ENCODE results near the gene PIAS1.
A peak's percentile ranks its signal among the peaks of the same experiment; 100 is the strongest.
"Not testable (repeated sequence)": the region's sequence is repeated elsewhere in the genome, so short reads cannot be mapped to it uniquely, and the experiment has no call there.

Gene PIAS1

GRCh38 chr15:68056097-68056865 is 2.2 kb downstream of the PIAS1 start:
- H3K4me3 ChIP-seq (ENCODE audit: low read depth, low read length) = peak overlapping the region; percentile 91
- TF ChIP-seq CTCF (IDR thresholded peaks at IDR 0.05; ENCODE audit: borderline replicate concordance, insufficient read depth, low read depth, low read length) = no peak

GRCh38 chr15:68057034-68057433 is 2.9 kb downstream of the PIAS1 start:
- H3K4me3 ChIP-seq (ENCODE audit: low read depth, low read length) = no peak overlapping the region

GRCh38 chr15:68057758-68058157 is 3.6 kb downstream of the PIAS1 start:
- no peak for TF ChIP-seq CTCF (IDR thresholded peaks at IDR 0.05; ENCODE audit: borderline replicate concordance, insufficient read depth, low read depth, low read length)
- no peak overlapping the region for H3K4me3 ChIP-seq (ENCODE audit: low read depth, low read length)

More at GRCh38 chr15:68057034-68057433, 2.9 kb downstream of the PIAS1 start:
- no peak for TF ChIP-seq CTCF (IDR thresholded peaks at IDR 0.05; ENCODE audit: borderline replicate concordance, insufficient read depth, low read depth, low read length)

GRCh38 chr15:68058970-68059369 is 4.9 kb downstream of the PIAS1 start:
- H3K4me3 ChIP-seq (ENCODE audit: low read depth, low read length) = not testable (repeated sequence)

- no peak overlapping the region for H3K4me3 ChIP-seq (ENCODE audit: low read depth, low read length)
- TF ChIP-seq CTCF (IDR thresholded peaks at IDR 0.05; ENCODE audit: borderline replicate concordance, insufficient read depth, low read depth, low read length) = no peak
Observed at GRCh38 chr15:68059630-68060029, 5.5 kb downstream of the PIAS1 start.

- H3K4me3 ChIP-seq (ENCODE audit: low read depth, low read length) = no peak overlapping the region
- no peak for TF ChIP-seq CTCF (IDR thresholded peaks at IDR 0.05; ENCODE audit: borderline replicate concordance, insufficient read depth, low read depth, low read length)
Observed at GRCh38 chr15:68061171-68061570, 7.1 kb downstream of the PIAS1 start.

GRCh38 chr15:68061602-68062001 is 7.5 kb downstream of the PIAS1 start:
- H3K4me3 ChIP-seq (ENCODE audit: low read depth, low read length) = no peak overlapping the region
- no peak for TF ChIP-seq CTCF (IDR thresholded peaks at IDR 0.05; ENCODE audit: borderline replicate concordance, insufficient read depth, low read depth, low read length)

Data from GM12875 (cell line).